Right lobe of liver (tissue), 6 donors: ENCODE data around the gene WDFY4. TPM values are rescaled to one million over a fixed set of nuclear protein-coding genes. Genes with fewer than 3 reads are reported as not detected.
A peak's percentile ranks its signal among the peaks of the same experiment; 100 is the strongest.

Experiments
- ATAC-seq, 4 donors: fragments of 200-7000 bp; cut with Tn5 transposase; one replicate each; pipeline ENCODE4 v1.9.1; 2020; ENCODE audit warnings: mild to moderate bottlenecking in 4 of 4, moderate library complexity in 4 of 4
- DNase-seq, 3 donors: peaks; one replicate each; pipeline ENCODE4 v3.0.0-alpha.2; 2020
- H3K27ac ChIP-seq, 3 donors: fragments of 200-600 bp; one replicate each; pipeline ENCODE4 v1.8.0; 2022
- H3K27me3 ChIP-seq, 2 donors: fragments of 200-600 bp; one replicate each; pipeline ENCODE4 v1.8.0; 2022
- H3K36me3 ChIP-seq, 4 donors: fragments of 200-600 bp; sonication (generic) in 1 of 4; one replicate each; pipeline versions ENCODE4 v1.5.1 to v1.8.0; 2017 to 2022; ENCODE audit warnings: control low read depth in 1 of 4
- H3K4me1 ChIP-seq, 4 donors: fragments of 200-600 bp; sonication (generic) in 1 of 4; one replicate each; pipeline versions ENCODE4 v1.5.1 to v1.8.0; 2017 to 2022; ENCODE audit warnings: control low read depth in 1 of 4
- H3K4me3 ChIP-seq, 3 donors: fragments of 200-600 bp; one replicate each; pipeline ENCODE4 v1.8.0; 2022
- H3K9me3 ChIP-seq, 4 donors: fragments of 200-600 bp; sonication (generic) in 1 of 4; one replicate each; pipeline versions ENCODE4 v1.5.1 to v1.8.0; 2017 to 2022; ENCODE audit warnings: control low read depth in 1 of 4
- POLR2A ChIP-seq: fragments of 450-650 bp; IDR thresholded peaks from one replicate; pipeline ENCODE4 v1.6.1; 2017; ENCODE audit warnings: antibody characterized with exemption, mild to moderate bottlenecking
- WGBS: methylation state at CpG from one replicate; pipeline ENCODE4 v1.1.6; 2018; ENCODE audit warnings: low coverage, low lambda C conversion rate; ENCODE audit not compliant: insufficient coverage; ENCODE audit errors: missing lambda C conversion rate; 5-methylcytosine and 5-hydroxymethylcytosine counted together
- intact Hi-C, 2 donors: fragments of 100-400 bp; cut with DNase I; formaldehyde crosslinking; loops; one replicate each; pipeline versions ENCODE4 v1.11.2 to v1.14.1; 2022
- total RNA-seq, 6 experiments: library from RNA; depleted of rRNA in 2 of 6; stranded (reverse); fragments of >200 nt in 2 of 6; fragmentation: NEBNext Ultra II Directional in 3 of 6; extraction: Animal tissue kit (Norgen Biotek cat#: 25700) in 3 of 6; gene quantifications; one replicate each; pipeline versions ENCODE4 v1.1.0 to v1.2.4, GENCODE V29; 2016 to 2023
- TF ChIP-seq, protein P1 (sequence below), 4 donors: fragments of 200-600 bp in 3 of 4; fragments of 450-650 bp in 1 of 4; IDR thresholded peaks; one replicate each; pipeline versions ENCODE4 v1.5.1 to v1.8.0; 2016 to 2022; ENCODE audit warnings: antibody characterized with exemption in 4 of 4, mild to moderate bottlenecking in 2 of 4
- donor health status: DM: no; HTN: yes; CAD: no.
- donor health status: DM: no; HTN: no; CAD: no.
- donor health status: DM: no; HTN: no; CAD: no.
- donor health status: DM: no; HTN: yes; CAD: no.
- donor health status: DM: no; HTN: yes; CAD: no.

WDFY4 gene
- total RNA-seq, 6 experiments from 2014 or later, result 1.4 to 4.1 (median 1.9) TPM

DNA sequence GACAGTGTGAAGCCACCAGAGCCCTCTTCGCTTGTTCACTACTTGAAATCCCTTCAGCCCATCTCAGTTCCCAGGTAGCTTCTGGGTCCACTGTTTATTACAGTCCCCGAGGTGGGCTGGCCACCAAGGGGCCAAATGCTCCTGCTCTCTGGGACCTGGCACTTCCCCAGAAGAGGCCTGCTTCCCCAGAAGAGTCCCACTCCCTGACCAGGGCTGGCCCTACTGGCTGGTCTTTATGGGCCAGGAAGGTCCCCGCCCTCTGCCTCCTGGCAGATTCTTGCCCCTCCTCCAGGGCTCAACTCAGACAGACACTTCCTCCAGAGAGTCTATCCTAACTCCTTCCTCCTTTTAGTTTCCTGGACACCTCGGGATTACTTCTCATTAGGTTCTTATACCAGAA lies 325.6 kb downstream of the WDFY4 start:
- no peak overlapping the region for H3K4me3 ChIP-seq
- TF ChIP-seq POLR2A, result no peak
- TF ChIP-seq, protein P1, sequence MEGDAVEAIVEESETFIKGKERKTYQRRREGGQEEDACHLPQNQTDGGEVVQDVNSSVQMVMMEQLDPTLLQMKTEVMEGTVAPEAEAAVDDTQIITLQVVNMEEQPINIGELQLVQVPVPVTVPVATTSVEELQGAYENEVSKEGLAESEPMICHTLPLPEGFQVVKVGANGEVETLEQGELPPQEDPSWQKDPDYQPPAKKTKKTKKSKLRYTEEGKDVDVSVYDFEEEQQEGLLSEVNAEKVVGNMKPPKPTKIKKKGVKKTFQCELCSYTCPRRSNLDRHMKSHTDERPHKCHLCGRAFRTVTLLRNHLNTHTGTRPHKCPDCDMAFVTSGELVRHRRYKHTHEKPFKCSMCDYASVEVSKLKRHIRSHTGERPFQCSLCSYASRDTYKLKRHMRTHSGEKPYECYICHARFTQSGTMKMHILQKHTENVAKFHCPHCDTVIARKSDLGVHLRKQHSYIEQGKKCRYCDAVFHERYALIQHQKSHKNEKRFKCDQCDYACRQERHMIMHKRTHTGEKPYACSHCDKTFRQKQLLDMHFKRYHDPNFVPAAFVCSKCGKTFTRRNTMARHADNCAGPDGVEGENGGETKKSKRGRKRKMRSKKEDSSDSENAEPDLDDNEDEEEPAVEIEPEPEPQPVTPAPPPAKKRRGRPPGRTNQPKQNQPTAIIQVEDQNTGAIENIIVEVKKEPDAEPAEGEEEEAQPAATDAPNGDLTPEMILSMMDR (IDR thresholded peaks at IDR 0.05), result no peak
- intact Hi-C loops, result no loop called here
- ATAC-seq, result peak in 2 of 4 donors; percentile 47 to 53
- H3K36me3 ChIP-seq, result no peaks in the 10 kb centered on the region
- H3K27ac ChIP-seq, result no peak overlapping the region
- H3K9me3 ChIP-seq, result no peaks in the 10 kb centered on the region
- no peaks in the 10 kb centered on the region for H3K27me3 ChIP-seq
- 50% methylated on average over 2 of the region's 4 CpGs for WGBS
- H3K4me1 ChIP-seq, result no peaks in the 10 kb centered on the region
- DNase-seq, result no peak

DNA sequence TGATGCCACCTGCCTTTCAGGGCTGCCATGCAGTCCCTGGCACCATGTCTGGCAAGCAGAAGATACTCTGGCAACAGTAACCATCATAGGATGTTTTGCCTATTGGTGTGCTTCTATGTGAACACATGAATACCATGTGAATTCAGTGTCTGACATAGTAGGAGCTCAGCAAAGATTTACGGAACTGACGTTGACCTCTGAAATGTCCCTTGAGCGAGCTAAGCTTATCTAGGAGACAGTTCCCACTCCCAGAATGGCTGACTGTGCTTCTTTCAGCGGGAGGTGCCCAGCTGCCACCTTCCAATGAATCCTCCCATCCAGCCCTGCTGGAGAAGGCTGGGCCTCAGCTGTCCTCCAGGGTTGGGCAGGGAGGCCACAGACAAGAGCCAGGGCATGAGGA lies 326.2 kb downstream of the WDFY4 start:
- Histone ChIP-seq H3K27ac (no peak overlapping the region), H3K36me3 (no peaks in the 10 kb centered on the region), H3K4me1 (no peaks in the 10 kb centered on the region), H3K4me3 (no peak overlapping the region), H3K27me3 (no peaks in the 10 kb centered on the region), H3K9me3 (no peaks in the 10 kb centered on the region)
- DNase-seq, result no peak
- intact Hi-C loops, result no loop called here
- peak in 1 of 4 donors; percentile 33 for ATAC-seq
- WGBS, result 36% methylated on average over 4 of the region's 4 CpGs
- TF ChIP-seq, protein P1 (IDR thresholded peaks at IDR 0.05), result no peak
- TF ChIP-seq POLR2A, result no peak

DNA sequence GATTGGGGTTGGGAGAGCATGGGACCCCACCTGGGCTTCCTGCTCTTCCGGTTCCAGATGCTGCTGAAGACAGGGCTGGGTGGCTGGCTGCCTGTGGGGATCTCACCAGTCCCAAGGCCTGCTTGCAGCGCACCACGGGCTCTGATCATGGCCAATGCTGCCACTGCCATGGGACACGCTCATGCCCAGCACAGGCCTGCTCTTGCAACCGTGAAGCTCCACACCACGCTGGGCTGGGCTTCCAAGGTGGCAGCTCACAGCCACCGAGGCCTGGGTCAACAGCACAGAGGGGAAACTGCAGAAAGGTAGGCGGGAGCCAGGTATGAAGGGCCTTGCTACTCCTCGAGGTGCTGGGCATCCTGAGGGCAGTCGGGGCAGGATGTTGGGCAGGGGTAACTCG lies 327.1 kb downstream of the WDFY4 start:
- Histone ChIP-seq H3K27ac (no peak overlapping the region), H3K9me3 (no peaks in the 10 kb centered on the region), H3K27me3 (no peaks in the 10 kb centered on the region), H3K4me1 (no peaks in the 10 kb centered on the region), H3K36me3 (no peaks in the 10 kb centered on the region), H3K4me3 (no peak overlapping the region)
- no peak for TF ChIP-seq POLR2A
- TF ChIP-seq, protein P1 (IDR thresholded peaks at IDR 0.05), result no peak
- DNase-seq, result no peak
- intact Hi-C loops, result no loop called here
- 80% methylated on average over 3 of the region's 11 CpGs for WGBS
- no peak for ATAC-seq

DNA sequence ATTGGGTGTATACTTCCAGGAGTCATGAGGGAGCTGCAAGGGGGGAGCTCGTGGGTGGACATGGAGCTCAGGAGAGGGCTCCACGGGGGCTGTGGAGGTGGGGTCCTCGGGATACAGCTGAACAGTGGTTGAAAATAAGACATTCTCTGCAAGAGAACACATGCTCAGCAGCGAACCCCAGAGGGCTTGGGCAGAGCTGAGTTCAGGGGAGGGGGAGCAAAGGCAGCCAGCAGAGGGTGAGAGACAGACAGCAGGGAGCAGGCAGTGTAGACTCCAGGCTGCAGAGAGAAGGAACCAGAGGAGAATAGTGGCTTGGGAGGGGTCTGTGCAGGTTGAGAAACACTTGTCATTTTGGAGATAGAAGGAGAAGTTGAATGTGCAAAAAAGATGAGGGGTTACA lies 327.9 kb downstream of the WDFY4 start:
- H3K4me1 ChIP-seq, result peaks cover 0 to 3% (median 0%) of the 10 kb centered on the region in 4 donors
- H3K36me3 ChIP-seq, result no peaks in the 10 kb centered on the region
- no peak for DNase-seq
- 71% methylated on average over 2 of the region's 4 CpGs for WGBS
- no peak overlapping the region for H3K4me3 ChIP-seq
- ATAC-seq, result no peak
- H3K27ac ChIP-seq, result no peak overlapping the region
- intact Hi-C loops, result no loop called here
- no peaks in the 10 kb centered on the region for H3K27me3 ChIP-seq
- no peaks in the 10 kb centered on the region for H3K9me3 ChIP-seq
- TF ChIP-seq, protein P1 (IDR thresholded peaks at IDR 0.05), result no peak
- TF ChIP-seq POLR2A, result no peak

DNA sequence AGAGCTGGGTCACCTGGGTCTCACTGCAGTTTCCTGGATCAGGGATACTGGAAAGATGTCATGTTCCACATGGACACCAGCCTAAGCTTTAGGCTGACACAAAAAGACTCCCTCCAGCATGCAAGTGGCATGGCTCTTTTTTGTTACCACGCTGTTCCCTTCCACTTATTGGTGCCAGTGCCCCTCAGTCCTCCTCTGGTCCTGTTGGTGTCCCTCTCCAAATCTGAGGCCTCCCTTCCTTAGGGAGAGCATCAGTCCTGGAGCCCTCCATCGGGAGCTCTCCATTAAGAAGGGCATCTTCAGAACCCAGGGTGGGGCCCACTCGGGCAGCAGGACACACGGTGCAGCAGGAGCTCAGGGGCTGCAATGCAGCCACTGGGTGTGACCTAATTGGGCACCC lies 331.0 kb downstream of the WDFY4 start:
- H3K36me3 ChIP-seq, result no peaks in the 10 kb centered on the region
- no peak overlapping the region for H3K4me3 ChIP-seq
- H3K27me3 ChIP-seq, result no peaks in the 10 kb centered on the region
- ATAC-seq, result no peak
- H3K4me1 ChIP-seq, result peaks cover 0 to 8% (median 0%) of the 10 kb centered on the region in 4 donors
- intact Hi-C loops, result no loop called here
- TF ChIP-seq POLR2A, result no peak
- TF ChIP-seq, protein P1 (IDR thresholded peaks at IDR 0.05), result no peak
- H3K27ac ChIP-seq, result no peak overlapping the region
- DNase-seq, result no peak
- H3K9me3 ChIP-seq, result no peaks in the 10 kb centered on the region
- WGBS, result 100% methylated on average over 1 of the region's 4 CpGs
